OCI-LY1 (cell line): ENCODE results near the gene FAM222A.

Experiments
- H2AFZ ChIP-seq: fragments of 200-600 bp; sonication (generic), shearing (Covaris generic); 2 replicates; pipeline ENCODE4 v1.6.0; 2014; ENCODE audit warnings: antibody characterized with exemption, mild to moderate bottlenecking, low read length
- H3F3A ChIP-seq: fragments of 200-600 bp; sonication (generic), shearing (Covaris generic); 2 replicates; pipeline ENCODE4 v1.6.0; 2014; ENCODE audit warnings: mild to moderate bottlenecking, antibody characterized with exemption, low read length, moderate library complexity; ENCODE audit not compliant: insufficient read depth
- H3K27ac ChIP-seq: fragments of 200-600 bp; sonication (generic); 2 replicates; pipeline ENCODE4 v1.5.1; 2014; ENCODE audit warnings: low read length, mixed run types, mild to moderate bottlenecking, low read depth; ENCODE audit not compliant: poor library complexity, severe bottlenecking
- H3K27me3 ChIP-seq: fragments of 200-600 bp; sonication (generic); 2 replicates; pipeline ENCODE4 v1.6.0; 2014; ENCODE audit warnings: antibody characterized with exemption, mild to moderate bottlenecking, low read length, moderate library complexity; ENCODE audit not compliant: insufficient read depth
- H3K36me3 ChIP-seq: fragments of 200-600 bp; sonication (generic); 2 replicates; pipeline ENCODE4 v1.6.1; 2014; ENCODE audit warnings: mild to moderate bottlenecking, antibody characterized with exemption, low read length, moderate library complexity, mixed read lengths; ENCODE audit not compliant: insufficient read depth
- H3K4me1 ChIP-seq: fragments of 200-600 bp; sonication (generic); 2 replicates; pipeline ENCODE4 v1.5.1; 2014; ENCODE audit warnings: mild to moderate bottlenecking, low read length, moderate library complexity; ENCODE audit not compliant: insufficient read depth, severe bottlenecking
- H3K4me2 ChIP-seq: fragments of 200-600 bp; sonication (generic), shearing (Covaris generic); 2 replicates; pipeline ENCODE4 v1.6.1; 2014; ENCODE audit warnings: low read length
- H3K4me3 ChIP-seq: fragments of 200-600 bp; sonication (generic); 2 replicates; pipeline ENCODE4 v1.5.1; 2014; ENCODE audit warnings: low read length, low read depth, mild to moderate bottlenecking, mixed read lengths; ENCODE audit not compliant: poor library complexity, severe bottlenecking
- H3K79me2 ChIP-seq: fragments of 200-600 bp; shearing (Covaris generic); 2 replicates; pipeline ENCODE4 v1.6.1; 2016; ENCODE audit warnings: mixed run types, low read length, mixed read lengths; ENCODE audit not compliant: insufficient read depth
- H3K9ac ChIP-seq: fragments of 200-600 bp; sonication (generic), shearing (Covaris generic); 2 replicates; pipeline ENCODE4 v1.6.1; 2014; ENCODE audit warnings: mild to moderate bottlenecking, low read length, mixed read lengths
- H3K9me2 ChIP-seq: fragments of 200-600 bp; sonication (generic), shearing (Covaris generic); 2 replicates; pipeline ENCODE4 v1.6.1; 2014; ENCODE audit warnings: low read depth, mild to moderate bottlenecking, low read length, mixed read lengths
- H3K9me3 ChIP-seq: fragments of 200-600 bp; shearing (Covaris generic); 2 replicates; pipeline ENCODE4 v1.6.1; 2014; ENCODE audit warnings: low read length, mixed read lengths
- H4K20me1 ChIP-seq: fragments of 200-600 bp; sonication (generic), shearing (Covaris generic); 2 replicates; pipeline ENCODE4 v1.6.0; 2016; ENCODE audit warnings: mild to moderate bottlenecking, low read length; ENCODE audit not compliant: insufficient read depth
- EZH2 ChIP-seq: fragments of 200-600 bp; sonication (generic), shearing (Covaris generic); IDR thresholded peaks from 2 replicates; pipeline ENCODE4 v1.8.0; 2017; ENCODE audit warnings: borderline replicate concordance, mixed run types, mild to moderate bottlenecking, antibody characterized with exemption, low read length, moderate library complexity, mixed read lengths
- TF ChIP-seq, protein P1 (sequence below): fragments of 200-600 bp; sonication (generic), shearing (Covaris generic); IDR thresholded peaks from 2 replicates; pipeline ENCODE4 v1.5.1; 2017; ENCODE audit warnings: mild to moderate bottlenecking, antibody characterized with exemption, low read length, moderate library complexity, mixed read lengths

FAM222A gene

DNA sequence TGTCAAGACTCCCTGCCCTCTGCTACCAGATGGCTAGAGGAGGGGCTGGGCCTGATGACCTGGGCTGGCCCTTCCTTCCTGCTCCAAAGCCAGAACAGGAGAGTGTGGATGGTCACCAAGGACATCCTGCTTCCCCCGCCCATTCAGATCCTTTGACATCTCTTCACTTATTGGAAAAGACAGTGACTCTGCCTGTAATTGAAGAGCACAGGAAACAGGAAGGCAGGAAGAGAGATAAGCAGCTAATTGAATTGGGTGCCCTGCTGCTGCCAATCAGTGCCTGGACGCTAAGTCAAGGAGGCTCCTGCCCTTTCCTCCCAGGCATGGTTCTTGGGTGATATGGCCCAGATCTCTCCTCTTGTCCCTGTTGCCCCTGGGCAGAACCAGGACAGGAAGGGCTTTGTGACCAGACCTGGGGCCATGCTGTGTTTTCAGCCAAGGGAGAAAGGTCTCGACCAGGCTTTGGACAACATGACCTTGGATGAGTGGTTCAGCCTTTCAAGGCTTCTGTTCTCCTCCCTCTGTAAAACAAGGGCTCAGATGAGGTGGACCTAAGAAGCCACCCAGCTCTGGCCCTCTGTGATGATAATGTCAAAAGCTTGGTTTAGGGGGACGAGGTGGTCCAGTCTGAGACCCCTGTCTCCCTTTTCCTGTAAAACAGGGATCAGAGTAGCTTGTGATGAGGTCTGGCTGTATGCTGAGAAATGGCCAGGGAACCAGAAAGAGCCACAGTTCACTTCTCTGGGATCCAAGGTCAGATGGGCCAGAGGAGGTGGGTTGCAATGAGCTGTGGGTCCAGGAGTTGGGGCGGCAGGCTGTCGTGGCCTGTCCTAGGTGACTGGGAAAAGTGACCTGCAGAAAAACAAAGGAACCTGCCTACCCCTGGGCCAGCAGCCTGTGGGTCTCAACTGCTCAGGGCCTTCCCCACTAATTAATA, 38.8 kb downstream of the FAM222A start:
- Histone ChIP-seq H3K9ac (no peak overlapping the region), H3F3A (no peaks in the 10 kb centered on the region), H2AFZ (no peak overlapping the region), H3K4me3 (no peak overlapping the region), H3K79me2 (no peaks in the 10 kb centered on the region), H3K9me3 (no peaks in the 10 kb centered on the region), H3K4me1 (no peaks in the 10 kb centered on the region), H3K27ac (no peak overlapping the region), H3K4me2 (no peak overlapping the region), H3K9me2 (no peaks in the 10 kb centered on the region), H3K36me3 (no peaks in the 10 kb centered on the region), H3K27me3 (no peaks in the 10 kb centered on the region), H4K20me1 (no peaks in the 10 kb centered on the region)
- TF ChIP-seq, protein P1, sequence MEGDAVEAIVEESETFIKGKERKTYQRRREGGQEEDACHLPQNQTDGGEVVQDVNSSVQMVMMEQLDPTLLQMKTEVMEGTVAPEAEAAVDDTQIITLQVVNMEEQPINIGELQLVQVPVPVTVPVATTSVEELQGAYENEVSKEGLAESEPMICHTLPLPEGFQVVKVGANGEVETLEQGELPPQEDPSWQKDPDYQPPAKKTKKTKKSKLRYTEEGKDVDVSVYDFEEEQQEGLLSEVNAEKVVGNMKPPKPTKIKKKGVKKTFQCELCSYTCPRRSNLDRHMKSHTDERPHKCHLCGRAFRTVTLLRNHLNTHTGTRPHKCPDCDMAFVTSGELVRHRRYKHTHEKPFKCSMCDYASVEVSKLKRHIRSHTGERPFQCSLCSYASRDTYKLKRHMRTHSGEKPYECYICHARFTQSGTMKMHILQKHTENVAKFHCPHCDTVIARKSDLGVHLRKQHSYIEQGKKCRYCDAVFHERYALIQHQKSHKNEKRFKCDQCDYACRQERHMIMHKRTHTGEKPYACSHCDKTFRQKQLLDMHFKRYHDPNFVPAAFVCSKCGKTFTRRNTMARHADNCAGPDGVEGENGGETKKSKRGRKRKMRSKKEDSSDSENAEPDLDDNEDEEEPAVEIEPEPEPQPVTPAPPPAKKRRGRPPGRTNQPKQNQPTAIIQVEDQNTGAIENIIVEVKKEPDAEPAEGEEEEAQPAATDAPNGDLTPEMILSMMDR, result no peak
- TF ChIP-seq EZH2, result no peak

DNA sequence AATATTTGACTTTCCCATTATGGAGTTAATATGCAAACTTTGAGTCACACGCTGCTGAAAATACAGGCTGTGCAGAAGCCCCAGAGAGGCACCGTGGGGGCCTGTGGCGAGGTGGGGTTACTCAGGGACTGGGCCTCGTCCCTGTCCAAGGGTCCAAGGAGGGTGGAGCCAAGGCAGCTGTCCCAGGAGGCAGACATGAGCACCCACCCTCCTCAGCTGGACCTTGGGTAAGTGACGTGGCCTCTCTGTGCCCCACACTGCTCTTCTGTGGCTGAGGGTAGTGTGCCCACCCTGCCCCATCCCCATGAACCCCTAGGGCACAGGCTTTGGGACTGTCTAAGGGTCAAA, 39.4 kb downstream of the FAM222A start:
- H3K9me2 ChIP-seq, result no peaks in the 10 kb centered on the region
- no peak overlapping the region for H3K4me3 ChIP-seq
- no peak overlapping the region for H3K4me2 ChIP-seq
- no peak overlapping the region for H2AFZ ChIP-seq
- no peaks in the 10 kb centered on the region for H4K20me1 ChIP-seq
- no peaks in the 10 kb centered on the region for H3K79me2 ChIP-seq
- no peaks in the 10 kb centered on the region for H3K4me1 ChIP-seq
- H3K27ac ChIP-seq, result no peak overlapping the region
- no peaks in the 10 kb centered on the region for H3K9me3 ChIP-seq
- H3K27me3 ChIP-seq, result no peaks in the 10 kb centered on the region
- no peaks in the 10 kb centered on the region for H3F3A ChIP-seq
- TF ChIP-seq, protein P1, result no peak
- TF ChIP-seq EZH2, result no peak
- no peaks in the 10 kb centered on the region for H3K36me3 ChIP-seq
- no peak overlapping the region for H3K9ac ChIP-seq

DNA sequence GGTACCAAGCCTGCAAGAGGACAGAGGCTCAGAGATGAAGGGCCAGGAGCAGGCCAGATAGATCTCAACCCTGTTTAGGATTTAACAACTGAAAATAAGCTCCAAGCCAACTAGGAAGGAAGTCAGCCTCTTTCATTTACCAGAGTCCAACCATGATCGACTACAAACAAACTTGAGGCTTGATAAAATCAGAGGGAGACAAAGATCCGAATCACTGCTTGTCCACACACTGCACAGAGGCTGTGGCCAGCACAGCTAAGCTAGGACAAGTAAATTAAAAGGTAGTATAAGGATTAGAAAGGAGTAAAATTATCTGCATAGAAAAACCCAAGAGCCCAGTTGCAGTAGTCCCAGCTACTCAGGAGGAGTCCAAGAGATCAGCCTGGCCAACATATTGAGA, 40.3 kb downstream of the FAM222A start:
- Histone ChIP-seq H3K36me3 (no peaks in the 10 kb centered on the region), H3K27ac (no peak overlapping the region), H3K4me2 (no peak overlapping the region)

More for the DNA sequence above, 40.3 kb downstream of the FAM222A start:
- no peaks in the 10 kb centered on the region for H3K9me2 ChIP-seq
- no peaks in the 10 kb centered on the region for H3K4me1 ChIP-seq
- no peak overlapping the region for H2AFZ ChIP-seq
- no peak overlapping the region for H3K9ac ChIP-seq
- no peaks in the 10 kb centered on the region for H3K9me3 ChIP-seq
- no peaks in the 10 kb centered on the region for H3F3A ChIP-seq
- no peaks in the 10 kb centered on the region for H4K20me1 ChIP-seq
- H3K27me3 ChIP-seq, result no peaks in the 10 kb centered on the region
- no peak for TF ChIP-seq EZH2
- TF ChIP-seq, protein P1, result no peak
- H3K79me2 ChIP-seq, result no peaks in the 10 kb centered on the region
- no peak overlapping the region for H3K4me3 ChIP-seq
